ENCODE results near the gene RAB26. TPM values are rescaled to one million over a fixed set of nuclear protein-coding genes. Genes with fewer than 3 reads are reported as not detected.
"Not testable (repeated sequence)": the region's sequence is repeated elsewhere in the genome, so short reads cannot be mapped to it uniquely, and the experiment has no call there.

RAB26 gene
- total and polyA plus RNA-seq, 2 of the 13 experiments (the other 11 are each of a cell fraction or from before 2014, with no cell fraction given) = 0.86 to 3.6 TPM

GRCh38 chr16:2133797-2134196, 14.6 kb upstream of the RAB26 start:
- in situ Hi-C loops (cut with HindIII; ENCODE audit: extremely low pct_ligation_motif_present, low pct_unique_long_range_greater_than_20kb); CTCF ChIA-PET (ENCODE audit: low intra/inter-chr PET ratio, low total read pairs); POLR2A ChIA-PET; H3K79me2 ChIP-seq (ENCODE audit: insufficient read depth, low read length); intact Hi-C loops (cut with micrococcal nuclease; ENCODE audit: unreplicated experiment); H3K9ac ChIP-seq (ENCODE audit: insufficient read depth, low read depth, low read length); DNase-seq (ENCODE audit: low spot score); BruUV-seq (replicated peaks); H3K9me3 ChIP-seq (ENCODE audit: low read length); FAIRE-seq; ATAC-seq; H4K20me1 ChIP-seq (ENCODE audit: insufficient read depth, low read length); H3K27ac ChIP-seq (ENCODE audit: extremely low read length, insufficient read depth, low read length); H3K27me3 ChIP-seq (ENCODE audit: control insufficient read depth in 1 of 2, insufficient read depth in 2 of 2, low read length in 2 of 2); H2AFZ ChIP-seq (ENCODE audit: low read length); H3K36me3 ChIP-seq (replicated peaks in 1 of 2; ENCODE audit: control insufficient read depth in 1 of 2, insufficient read depth in 2 of 2, low read length in 2 of 2): not testable (repeated sequence)
- Histone ChIP-seq H3K4me2 (ENCODE audit: low read depth, low read length) (peak overlapping the region; percentile 51), H3K4me3 (replicated peaks in 1 of 3; ENCODE audit: insufficient read depth in 1 of 3, low read depth in 2 of 3, low read length in 3 of 3) (peak overlapping the region in 2 of 3 experiments; percentile 5 to 46; a peak in 4 of 6 replicates), H3K4me1 (ENCODE audit: insufficient read depth, low read length) (peaks cover 16% of the 10 kb centered on the region)
- no CpG with 5 or more reads among the region's 12 CpGs for WGBS (ENCODE audit: low lambda C conversion rate)

- DNase-seq (ENCODE audit: low spot score); H4K20me1 ChIP-seq (ENCODE audit: insufficient read depth, low read length); BruUV-seq (replicated peaks); in situ Hi-C loops (cut with HindIII; ENCODE audit: extremely low pct_ligation_motif_present, low pct_unique_long_range_greater_than_20kb); H3K36me3 ChIP-seq (replicated peaks in 1 of 2; ENCODE audit: control insufficient read depth in 1 of 2, insufficient read depth in 2 of 2, low read length in 2 of 2); H3K27me3 ChIP-seq (ENCODE audit: control insufficient read depth in 1 of 2, insufficient read depth in 2 of 2, low read length in 2 of 2); intact Hi-C loops (cut with micrococcal nuclease; ENCODE audit: unreplicated experiment); FAIRE-seq; ATAC-seq; H3K9me3 ChIP-seq (ENCODE audit: low read length); H3K27ac ChIP-seq (ENCODE audit: extremely low read length, insufficient read depth, low read length); CTCF ChIA-PET (ENCODE audit: low intra/inter-chr PET ratio, low total read pairs); H3K79me2 ChIP-seq (ENCODE audit: insufficient read depth, low read length); H2AFZ ChIP-seq (ENCODE audit: low read length); POLR2A ChIA-PET: not testable (repeated sequence)
- H3K4me1 ChIP-seq (ENCODE audit: insufficient read depth, low read length) = peaks cover 15% of the 10 kb centered on the region
- 0 out of 2 replicates have a peak overlapping the region, but pooled peaks have one; percentile 56 for H3K9ac ChIP-seq (ENCODE audit: insufficient read depth, low read depth, low read length)
- peak; percentile 17; the same call in 1 of the 2 replicates for TF ChIP-seq ZFY (CRISPR knock-in tag; IDR thresholded peaks at IDR 0.05)
- TF ChIP-seq PATZ1 (CRISPR knock-in tag; IDR thresholded peaks at IDR 0.05) = 0 out of 2 replicates have a peak, but pooled peaks have one; percentile 29
- 0 out of 2 replicates have a peak, but pooled peaks have one; percentile 13 for TF ChIP-seq TFAP4 (IDR thresholded peaks at IDR 0.05; ENCODE audit: borderline replicate concordance, low read depth)
- WGBS (ENCODE audit: low lambda C conversion rate) = 1% methylated on average over 14 of the region's 42 CpGs
- peak overlapping the region; percentile 60 to 63 (median 62); a peak in 4 of 6 replicates for H3K4me3 ChIP-seq (replicated peaks in 1 of 3; ENCODE audit: insufficient read depth in 1 of 3, low read depth in 2 of 3, low read length in 3 of 3)
- H3K4me2 ChIP-seq (ENCODE audit: low read depth, low read length) = 0 out of 2 replicates have a peak overlapping the region, but pooled peaks have one; percentile 3
Observed at GRCh38 chr16:2135071-2135470, 13.4 kb upstream of the RAB26 start.
